ENCODE measurements around the gene OR5C1.
"Not testable (repeated sequence)": the region's sequence is repeated elsewhere in the genome, so short reads cannot be mapped to it uniquely, and the experiment has no call there.

Gene OR5C1

GRCh38 chr9:122812736-122813135, 24.0 kb downstream of the OR5C1 start:
- DNase-seq: no peak

GRCh38 chr9:122814545-122814944, 25.8 kb downstream of the OR5C1 start:
- no peak for DNase-seq

- DNase-seq: no peak
Measured at GRCh38 chr9:122815544-122815943, 26.8 kb downstream of the OR5C1 start.

- no peak for DNase-seq
Measured at GRCh38 chr9:122816163-122816867, 27.6 kb downstream of the OR5C1 start.

GRCh38 chr9:122819326-122819725, 30.6 kb downstream of the OR5C1 start:
- no peak for DNase-seq

GRCh38 chr9:122819791-122820489, 31.2 kb downstream of the OR5C1 start:
- DNase-seq: no peak

GRCh38 chr9:122820490-122820845, 31.7 kb downstream of the OR5C1 start:
- DNase-seq: no peak

GRCh38 chr9:122821278-122821943, 32.7 kb downstream of the OR5C1 start:
- DNase-seq: no peak

GRCh38 chr9:122822056-122822455, 33.3 kb downstream of the OR5C1 start:
- no peak for DNase-seq

GRCh38 chr9:122822938-122823337, 34.2 kb downstream of the OR5C1 start:
- no peak for DNase-seq

GRCh38 chr9:122827761-122828093, 39.0 kb downstream of the OR5C1 start:
- no peak for DNase-seq

GRCh38 chr9:122828965-122829284, 40.2 kb downstream of the OR5C1 start:
- not testable (repeated sequence) for DNase-seq

- no peak for DNase-seq
Measured at GRCh38 chr9:122832194-122832593, 43.5 kb downstream of the OR5C1 start.

- peak in 1 of 2 experiments; percentile 2 for DNase-seq
Measured at GRCh38 chr9:122835313-122835731, 46.6 kb downstream of the OR5C1 start.

GRCh38 chr9:122837266-122837850, 48.6 kb downstream of the OR5C1 start:
- DNase-seq: no peak

- not testable (repeated sequence) for DNase-seq
Measured at GRCh38 chr9:122838441-122838840, 49.7 kb downstream of the OR5C1 start.

Data from NCI-H446 (cell line).